Trophoblast cell (in vitro differentiated cells and primary cell): ENCODE data around the gene HIRA.

Experiments used
- DNase-seq, 2 donors: peaks; one replicate each; pipeline ENCODE4 v3.0.0-alpha.2; 2016
- H2AFZ ChIP-seq: 2 replicates; pipeline ENCODE4 v1.6.1; 2013; ENCODE audit warnings: low read length, moderate library complexity, mild to moderate bottlenecking; ENCODE audit not compliant: insufficient read depth, poor library complexity
- H2AK5ac ChIP-seq: 2 replicates; pipeline ENCODE4 v1.6.1; 2013; ENCODE audit warnings: mild to moderate bottlenecking, low read length
- H2BK120ac ChIP-seq: 2 replicates; pipeline ENCODE4 v1.6.1; 2013; ENCODE audit warnings: low read length, mild to moderate bottlenecking, moderate library complexity; ENCODE audit not compliant: insufficient read depth, poor library complexity
- H2BK12ac ChIP-seq: 2 replicates; pipeline ENCODE4 v1.6.1; 2013; ENCODE audit warnings: mild to moderate bottlenecking, low read length, moderate library complexity
- H2BK5ac ChIP-seq: 2 replicates; pipeline ENCODE4 v1.6.1; 2013; ENCODE audit warnings: low read length, low read depth, moderate library complexity, mild to moderate bottlenecking; ENCODE audit not compliant: poor library complexity
- H3K14ac ChIP-seq: 2 replicates; pipeline ENCODE4 v1.6.1; 2013; ENCODE audit warnings: mild to moderate bottlenecking, low read length
- H3K18ac ChIP-seq: 2 replicates; pipeline ENCODE4 v1.6.1; 2013; ENCODE audit warnings: mild to moderate bottlenecking, low read length
- H3K23ac ChIP-seq: 2 replicates; pipeline ENCODE4 v1.6.1; 2013; ENCODE audit warnings: low read length
- H3K27ac ChIP-seq: 2 replicates; pipeline ENCODE4 v1.5.1; 2013; ENCODE audit warnings: low read depth, mild to moderate bottlenecking, inconsistent platforms, low read length, moderate library complexity
- H3K27me3 ChIP-seq: 2 replicates; pipeline ENCODE4 v1.6.1; 2013; ENCODE audit warnings: inconsistent platforms, mild to moderate bottlenecking, low read length, moderate library complexity; ENCODE audit not compliant: insufficient read depth
- H3K36me3 ChIP-seq, 2 experiments: 1 replicate in 1 of 2; 2 replicates in 1 of 2; pipeline ENCODE4 v1.6.1; 2013; ENCODE audit warnings: low read length in 2 of 2, mild to moderate bottlenecking in 2 of 2, moderate library complexity in 1 of 2; ENCODE audit not compliant: insufficient read depth in 2 of 2, control insufficient read depth in 1 of 2
- H3K4ac ChIP-seq: 2 replicates; pipeline ENCODE4 v1.6.1; 2013; ENCODE audit warnings: low read depth, mild to moderate bottlenecking, low read length, moderate library complexity
- H3K4me1 ChIP-seq, 2 experiments: 1 replicate in 1 of 2; 2 replicates in 1 of 2; pipeline ENCODE4 v1.6.1; 2013; ENCODE audit warnings: low read length in 2 of 2, mild to moderate bottlenecking in 2 of 2, moderate library complexity in 1 of 2; ENCODE audit not compliant: insufficient read depth in 2 of 2, control insufficient read depth in 1 of 2
- H3K4me2 ChIP-seq: 2 replicates; pipeline ENCODE4 v1.6.1; 2013; ENCODE audit warnings: inconsistent platforms, mild to moderate bottlenecking, low read length, moderate library complexity
- H3K4me3 ChIP-seq: 2 replicates; pipeline ENCODE4 v1.5.1; 2013; ENCODE audit warnings: mild to moderate bottlenecking, low read depth, low read length, inconsistent platforms
- H3K79me1 ChIP-seq: one replicate; pipeline ENCODE4 v1.6.1; 2013; ENCODE audit warnings: low read length
- H3K79me2 ChIP-seq: 2 replicates; pipeline ENCODE4 v1.6.1; 2013; ENCODE audit warnings: low read length, mild to moderate bottlenecking; ENCODE audit not compliant: control insufficient read depth, insufficient read depth, poor library complexity
- H3K9ac ChIP-seq: 2 replicates; pipeline ENCODE4 v1.6.1; 2013; ENCODE audit warnings: mild to moderate bottlenecking, low read length
- H3K9me3 ChIP-seq: 2 replicates; pipeline ENCODE4 v1.6.1; 2013; ENCODE audit warnings: low read depth, mild to moderate bottlenecking, control low read depth, inconsistent platforms, low read length; ENCODE audit not compliant: insufficient read depth
- H4K12ac ChIP-seq: 2 replicates; pipeline ENCODE4 v1.6.1; 2013; ENCODE audit warnings: low read depth, mild to moderate bottlenecking, low read length, moderate library complexity
- H4K8ac ChIP-seq: 2 replicates; pipeline ENCODE4 v1.6.1; 2013; ENCODE audit warnings: low read depth, mild to moderate bottlenecking, low read length, moderate library complexity
- H4K91ac ChIP-seq: one replicate; pipeline ENCODE4 v1.6.1; 2013; ENCODE audit warnings: low read depth, mild to moderate bottlenecking, low read length, moderate library complexity
- whole genome bisulfite sequencing: extraction: QIAGEN DNeasy Blood & Tissue Kit; methylation state at CpG from one replicate; pipeline ENCODE4 v1.1.7; 2013; ENCODE audit warnings: missing lambda C conversion rate; ENCODE audit not compliant: insufficient read length, insufficient coverage; ENCODE audit errors: extremely low coverage; 5-methylcytosine and 5-hydroxymethylcytosine counted together

The HIRA gene

GRCh38 chr22:19346677-19347265 lies 84.8 kb downstream of the HIRA start:
- no peak overlapping the region for H2BK5ac ChIP-seq
- H2AFZ ChIP-seq = no peak overlapping the region
- no peak overlapping the region for H3K9ac ChIP-seq
- H2BK12ac ChIP-seq = no peak overlapping the region
- H4K91ac ChIP-seq = no peak overlapping the region
- no peaks in the 10 kb centered on the region for H3K27me3 ChIP-seq
- no peak overlapping the region for H4K12ac ChIP-seq
- no peaks in the 10 kb centered on the region for H3K79me2 ChIP-seq
- H3K14ac ChIP-seq = no peak overlapping the region
- H3K18ac ChIP-seq = no peak overlapping the region
- H2BK120ac ChIP-seq = no peak overlapping the region
- H2AK5ac ChIP-seq = no peak overlapping the region
- H3K4ac ChIP-seq = no peak overlapping the region
- no peak overlapping the region for H4K8ac ChIP-seq
- H3K9me3 ChIP-seq = no peaks in the 10 kb centered on the region
- no peak for DNase-seq
- H3K4me3 ChIP-seq = no peak overlapping the region
- no CpG with 5 or more reads among the region's 6 CpGs for WGBS
- no peak overlapping the region for H3K4me2 ChIP-seq
- H3K27ac ChIP-seq = no peak overlapping the region
- H3K23ac ChIP-seq = no peak overlapping the region
- no peaks in the 10 kb centered on the region for H3K4me1 ChIP-seq
- H3K36me3 ChIP-seq = peaks cover 27 to 42% of the 10 kb centered on the region in 2 experiments
- no peaks in the 10 kb centered on the region for H3K79me1 ChIP-seq

DNA sequence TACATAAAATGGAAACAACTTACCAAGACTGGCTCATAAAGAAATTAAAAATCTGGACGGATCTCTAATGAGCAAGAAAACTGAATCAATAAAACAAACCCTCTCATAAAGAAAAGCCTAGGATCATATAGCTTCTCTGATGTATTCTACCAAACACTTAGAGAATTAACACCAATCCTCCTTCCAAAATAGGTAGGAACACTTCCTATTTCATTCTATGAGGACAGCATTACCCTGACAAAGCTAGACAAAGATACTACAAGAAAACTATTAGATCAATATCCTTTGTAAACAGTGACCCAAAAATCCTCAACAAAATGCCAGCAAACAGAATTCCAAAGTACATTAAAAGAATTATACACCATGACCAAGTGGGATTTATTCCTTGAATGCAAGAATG lies 87.1 kb downstream of the HIRA start:
- Histone ChIP-seq H2AFZ (no peak overlapping the region), H2AK5ac (no peak overlapping the region), H3K4me2 (no peak overlapping the region), H3K79me1 (no peaks in the 10 kb centered on the region), H3K4me1 (no peaks in the 10 kb centered on the region), H2BK120ac (no peak overlapping the region), H3K4me3 (no peak overlapping the region), H2BK5ac (no peak overlapping the region), H3K14ac (no peak overlapping the region), H3K27me3 (no peaks in the 10 kb centered on the region), H4K91ac (no peak overlapping the region), H3K36me3 (peaks cover 19 to 26% of the 10 kb centered on the region in 2 experiments), H3K9me3 (no peaks in the 10 kb centered on the region), H3K9ac (no peak overlapping the region), H3K23ac (no peak overlapping the region), H4K12ac (no peak overlapping the region), H3K27ac (no peak overlapping the region), H3K4ac (no peak overlapping the region), H2BK12ac (no peak overlapping the region), H3K18ac (no peak overlapping the region), H4K8ac (no peak overlapping the region), H3K79me2 (no peaks in the 10 kb centered on the region)
- WGBS = no CpG with 5 or more reads among the region's 1 CpG
- no peak for DNase-seq

GRCh38 chr22:19343470-19343869 lies 88.1 kb downstream of the HIRA start:
- H4K8ac ChIP-seq = no peak overlapping the region
- no peak overlapping the region for H3K18ac ChIP-seq
- no peaks in the 10 kb centered on the region for H3K79me1 ChIP-seq
- H4K91ac ChIP-seq = no peak overlapping the region
- H3K4me3 ChIP-seq = no peak overlapping the region
- H3K27me3 ChIP-seq = no peaks in the 10 kb centered on the region
- DNase-seq = no peak
- H2BK5ac ChIP-seq = no peak overlapping the region
- no peak overlapping the region for H3K14ac ChIP-seq
- peaks cover 20 to 26% of the 10 kb centered on the region in 2 experiments for H3K36me3 ChIP-seq
- WGBS = no CpG with 5 or more reads among the region's 5 CpGs
- H2AFZ ChIP-seq = no peak overlapping the region
- H3K27ac ChIP-seq = no peak overlapping the region
- H4K12ac ChIP-seq = no peak overlapping the region
- no peaks in the 10 kb centered on the region for H3K4me1 ChIP-seq
- no peak overlapping the region for H2BK120ac ChIP-seq
- no peak overlapping the region for H2AK5ac ChIP-seq
- H2BK12ac ChIP-seq = no peak overlapping the region
- H3K4ac ChIP-seq = no peak overlapping the region
- no peaks in the 10 kb centered on the region for H3K9me3 ChIP-seq
- H3K79me2 ChIP-seq = no peaks in the 10 kb centered on the region
- no peak overlapping the region for H3K9ac ChIP-seq
- H3K23ac ChIP-seq = no peak overlapping the region
- H3K4me2 ChIP-seq = no peak overlapping the region

- DNase-seq = no peak
- H2BK5ac ChIP-seq = no peak overlapping the region
- no peak overlapping the region for H3K14ac ChIP-seq
- no peak overlapping the region for H3K4me3 ChIP-seq
- H2BK12ac ChIP-seq = no peak overlapping the region
- H3K4me1 ChIP-seq = no peaks in the 10 kb centered on the region
- peaks cover 18 to 19% of the 10 kb centered on the region in 2 experiments for H3K36me3 ChIP-seq
- no peak overlapping the region for H2BK120ac ChIP-seq
- H3K27ac ChIP-seq = no peak overlapping the region
- no CpG with 5 or more reads among the region's 3 CpGs for WGBS
- no peak overlapping the region for H3K23ac ChIP-seq
- no peak overlapping the region for H4K8ac ChIP-seq
- no peak overlapping the region for H4K91ac ChIP-seq
- H4K12ac ChIP-seq = no peak overlapping the region
- no peak overlapping the region for H2AFZ ChIP-seq
- no peaks in the 10 kb centered on the region for H3K9me3 ChIP-seq
- no peaks in the 10 kb centered on the region for H3K79me1 ChIP-seq
- H3K4me2 ChIP-seq = no peak overlapping the region
- H3K27me3 ChIP-seq = no peaks in the 10 kb centered on the region
- no peak overlapping the region for H3K4ac ChIP-seq
- H3K9ac ChIP-seq = no peak overlapping the region
- H3K79me2 ChIP-seq = no peaks in the 10 kb centered on the region
- no peak overlapping the region for H2AK5ac ChIP-seq
- no peak overlapping the region for H3K18ac ChIP-seq
These were observed 90.0 kb downstream of the HIRA start for GRCh38 chr22:19341500-19341899.
